RWPE1 (cell line): Measurements from ENCODE around the gene ZNF718.
"Not testable (repeated sequence)": the region's sequence is repeated elsewhere in the genome, so short reads cannot be mapped to it uniquely, and the experiment has no call there.

Experiments used
- CTCF ChIA-PET: fragments of 350-600 bp; sonication (Branson Sonifier 250); formaldehyde crosslinking; extraction: SDS; loops from one replicate; lab custom pipeline; 2021; lab: Yijun Ruan, JAX
- POLR2A ChIA-PET: fragments of 400-600 bp; formaldehyde crosslinking; extraction: SDS; loops from one replicate; lab custom pipeline; 2020; ENCODE audit warnings: antibody characterized with exemption; ENCODE audit not compliant: low non-redundant PET; lab: Yijun Ruan, JAX
- DNase-seq: peaks from one replicate; pipeline ENCODE4 v3.0.0; 2012; ENCODE audit warnings: low spot score
- H3K27ac ChIP-seq: fragments of 450-650 bp; 2 replicates; pipeline ENCODE4 v1.5.1; 2017
- TF ChIP-seq, protein P1 (sequence below): fragments of 450-650 bp; conservative IDR thresholded peaks from 2 replicates; pipeline ENCODE4 v1.5.1; 2017; ENCODE audit warnings: low read depth, mild to moderate bottlenecking

ZNF718 gene

GRCh38 chr4:146621-147020 is 22.3 kb downstream of the ZNF718 start:
- POLR2A ChIA-PET, result no interaction called here
- H3K27ac ChIP-seq, result no peak overlapping the region
- CTCF ChIA-PET, result no interaction called here
- DNase-seq, result no peak
- TF ChIP-seq, protein P1, sequence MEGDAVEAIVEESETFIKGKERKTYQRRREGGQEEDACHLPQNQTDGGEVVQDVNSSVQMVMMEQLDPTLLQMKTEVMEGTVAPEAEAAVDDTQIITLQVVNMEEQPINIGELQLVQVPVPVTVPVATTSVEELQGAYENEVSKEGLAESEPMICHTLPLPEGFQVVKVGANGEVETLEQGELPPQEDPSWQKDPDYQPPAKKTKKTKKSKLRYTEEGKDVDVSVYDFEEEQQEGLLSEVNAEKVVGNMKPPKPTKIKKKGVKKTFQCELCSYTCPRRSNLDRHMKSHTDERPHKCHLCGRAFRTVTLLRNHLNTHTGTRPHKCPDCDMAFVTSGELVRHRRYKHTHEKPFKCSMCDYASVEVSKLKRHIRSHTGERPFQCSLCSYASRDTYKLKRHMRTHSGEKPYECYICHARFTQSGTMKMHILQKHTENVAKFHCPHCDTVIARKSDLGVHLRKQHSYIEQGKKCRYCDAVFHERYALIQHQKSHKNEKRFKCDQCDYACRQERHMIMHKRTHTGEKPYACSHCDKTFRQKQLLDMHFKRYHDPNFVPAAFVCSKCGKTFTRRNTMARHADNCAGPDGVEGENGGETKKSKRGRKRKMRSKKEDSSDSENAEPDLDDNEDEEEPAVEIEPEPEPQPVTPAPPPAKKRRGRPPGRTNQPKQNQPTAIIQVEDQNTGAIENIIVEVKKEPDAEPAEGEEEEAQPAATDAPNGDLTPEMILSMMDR, result no peak

- no peak for DNase-seq
- ChIA-PET POLR2A (no interaction called here), CTCF (no interaction called here)
- H3K27ac ChIP-seq, result no peak overlapping the region
- TF ChIP-seq, protein P1, result no peak
Measured at GRCh38 chr4:147233-147632, 22.9 kb downstream of the ZNF718 start.

- CTCF ChIA-PET, result no interaction called here
- TF ChIP-seq, protein P1, result no peak
- POLR2A ChIA-PET, result no interaction called here
- no peak for DNase-seq
- H3K27ac ChIP-seq, result no peak overlapping the region
Measured at GRCh38 chr4:161496-162284, 37.4 kb downstream of the ZNF718 start.

GRCh38 chr4:169640-170039 is 45.3 kb downstream of the ZNF718 start:
- H3K27ac ChIP-seq, CTCF ChIA-PET, DNase-seq, POLR2A ChIA-PET: not testable (repeated sequence)

- H3K27ac ChIP-seq, CTCF ChIA-PET, DNase-seq, POLR2A ChIA-PET: not testable (repeated sequence)
Measured at GRCh38 chr4:171318-171717, 47.0 kb downstream of the ZNF718 start.

DNA sequence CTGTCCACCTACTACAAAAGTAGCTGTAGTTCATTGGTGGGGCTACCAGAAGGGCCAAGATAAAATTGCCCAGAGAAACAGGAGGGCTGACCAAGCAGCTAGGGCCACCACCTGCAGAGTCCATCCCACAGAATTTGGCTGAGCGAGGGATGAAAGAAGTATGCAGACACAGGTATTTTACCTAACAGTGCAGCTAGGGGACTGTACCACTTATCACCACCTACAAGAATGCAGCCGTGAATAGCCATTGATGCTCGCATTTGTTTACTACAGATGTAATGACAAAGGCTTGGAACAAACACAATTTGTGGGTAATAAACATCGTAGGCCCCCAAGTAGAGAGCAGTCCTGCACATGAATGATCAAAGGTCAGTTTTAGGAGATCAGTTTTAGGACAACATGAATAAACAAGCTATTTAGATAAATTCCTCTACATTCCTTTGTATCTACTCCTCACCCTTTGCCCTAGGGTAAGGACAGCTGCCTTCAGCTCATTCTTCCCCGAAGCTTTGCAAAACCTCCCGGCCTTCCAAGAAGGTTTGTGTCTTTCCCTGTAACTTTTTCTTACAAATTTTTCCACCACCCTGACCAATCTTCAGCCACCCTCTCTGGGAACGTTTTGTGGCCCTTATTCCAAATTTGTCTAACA is 49.5 kb downstream of the ZNF718 start:
- H3K27ac ChIP-seq, result no peak overlapping the region
- POLR2A ChIA-PET, result no interaction called here
- TF ChIP-seq, protein P1, result no peak
- no peak for DNase-seq
- CTCF ChIA-PET, result no interaction called here

- H3K27ac ChIP-seq, result no peak overlapping the region
- ChIA-PET CTCF (no interaction called here), POLR2A (no interaction called here)
- TF ChIP-seq, protein P1, result no peak
- no peak for DNase-seq
Measured at GRCh38 chr4:175986-176385, 51.7 kb downstream of the ZNF718 start.
